Left hindlimb (tissue), 1 donor: Measurements from ENCODE around the gene CITED1.

Source experiments
- DNase-seq: peaks from one replicate; pipeline ENCODE4 v3.0.0-alpha.2; 2018

Gene CITED1

DNA sequence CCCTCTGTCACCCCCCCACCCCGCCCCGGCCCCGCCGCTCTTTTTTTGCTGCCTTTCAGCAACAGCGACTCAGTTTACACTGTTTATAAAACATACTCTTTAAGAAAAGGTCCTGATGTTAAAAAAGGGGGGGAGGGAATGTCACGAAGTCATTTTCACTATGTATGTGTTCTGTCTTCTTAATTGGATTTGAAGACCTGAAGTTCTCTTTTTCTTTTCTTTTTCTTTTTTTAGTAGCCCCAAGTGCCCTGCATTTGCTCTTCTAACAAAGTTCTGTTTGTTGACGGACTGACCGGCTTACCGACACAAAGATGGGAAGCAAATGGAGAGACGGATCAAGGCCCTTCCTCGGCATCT is 2.5 kb upstream of the CITED1 start:
- DNase-seq: no peak

DNA sequence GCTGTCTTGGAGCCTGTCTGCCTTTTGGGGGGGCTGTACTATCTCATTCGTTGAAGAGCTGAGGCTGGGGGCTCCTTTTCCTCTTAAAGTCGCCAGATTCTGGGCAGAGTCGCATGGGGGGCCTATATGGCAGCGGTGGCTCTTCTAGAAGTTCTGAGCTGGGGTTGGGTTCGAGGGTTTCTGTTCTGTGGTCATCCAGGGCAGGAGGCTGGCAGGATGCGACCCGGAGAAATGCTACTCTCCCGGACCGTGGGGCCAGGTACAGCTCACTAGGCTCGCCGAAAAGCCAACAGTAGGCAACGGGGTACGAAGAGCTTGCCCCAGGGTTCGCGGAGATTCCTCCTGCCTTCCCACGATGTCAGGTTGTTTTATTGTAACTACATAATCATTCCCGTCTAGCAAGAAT is 1.9 kb upstream of the CITED1 start:
- DNase-seq: no peak

- DNase-seq: peak; percentile 79
Observed at GRCh38 chrX:72306851-72307645, 1.3 kb upstream of the CITED1 start.

DNA sequence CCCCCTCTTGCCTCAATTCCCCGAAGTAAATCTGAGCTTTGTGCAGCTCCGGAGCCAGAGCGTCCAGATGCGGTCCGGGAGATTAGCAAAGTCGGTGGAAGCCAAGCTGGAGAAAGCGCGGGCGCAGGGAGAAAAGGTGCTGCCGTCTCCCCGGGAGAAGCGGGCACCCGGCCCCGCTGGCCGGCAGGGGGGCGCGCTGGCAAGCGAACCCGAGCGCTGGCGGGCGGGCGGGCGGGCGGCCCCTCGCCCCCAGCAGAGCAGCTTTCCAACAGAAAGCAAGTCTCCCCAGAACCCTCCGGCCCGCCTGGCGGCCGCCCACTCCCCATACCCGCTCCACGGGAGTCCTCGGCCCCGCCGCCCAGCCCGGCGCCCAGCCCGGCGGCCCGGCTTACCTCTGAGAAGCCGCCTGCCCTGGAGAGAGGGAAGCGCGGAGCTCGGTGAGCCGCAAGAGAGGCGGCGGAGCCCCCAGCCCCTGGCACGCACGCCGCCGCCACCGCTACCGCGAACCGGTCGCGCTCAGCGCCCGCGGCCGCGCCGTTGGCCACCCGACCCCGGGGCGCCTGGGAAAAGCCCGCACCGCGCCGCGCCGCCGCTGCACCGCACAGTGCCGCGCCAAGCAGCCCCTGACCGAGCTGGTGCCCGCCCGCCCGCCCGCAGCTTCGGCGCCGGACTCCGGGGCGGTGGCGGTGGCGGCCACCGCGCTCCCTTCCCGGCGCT is 529 bp upstream of the CITED1 start:
- DNase-seq: no peak

- no peak for DNase-seq
Observed at GRCh38 chrX:72304877-72305276, 837 bp downstream of the CITED1 start.

DNA sequence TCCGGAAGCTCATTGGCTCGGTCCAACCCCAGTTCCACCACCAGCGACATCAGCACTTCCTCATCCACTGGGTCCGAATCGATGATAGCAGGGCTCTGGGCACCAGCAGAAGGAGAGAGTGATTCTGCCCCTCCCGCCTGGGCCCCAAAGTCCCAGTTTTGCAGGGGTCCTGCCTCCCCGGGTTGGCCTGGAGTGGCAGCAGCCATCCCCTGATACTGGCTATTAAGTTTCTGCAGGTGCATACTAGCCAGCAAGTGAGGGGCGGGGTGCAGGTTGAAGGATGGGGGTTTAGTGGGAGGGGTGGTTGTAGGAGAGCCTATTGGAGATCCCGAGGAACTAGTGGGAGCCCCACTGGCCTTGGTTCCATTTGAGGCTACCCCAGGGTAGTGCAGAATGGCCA is 3.9 kb downstream of the CITED1 start:
- DNase-seq: no peak

DNA sequence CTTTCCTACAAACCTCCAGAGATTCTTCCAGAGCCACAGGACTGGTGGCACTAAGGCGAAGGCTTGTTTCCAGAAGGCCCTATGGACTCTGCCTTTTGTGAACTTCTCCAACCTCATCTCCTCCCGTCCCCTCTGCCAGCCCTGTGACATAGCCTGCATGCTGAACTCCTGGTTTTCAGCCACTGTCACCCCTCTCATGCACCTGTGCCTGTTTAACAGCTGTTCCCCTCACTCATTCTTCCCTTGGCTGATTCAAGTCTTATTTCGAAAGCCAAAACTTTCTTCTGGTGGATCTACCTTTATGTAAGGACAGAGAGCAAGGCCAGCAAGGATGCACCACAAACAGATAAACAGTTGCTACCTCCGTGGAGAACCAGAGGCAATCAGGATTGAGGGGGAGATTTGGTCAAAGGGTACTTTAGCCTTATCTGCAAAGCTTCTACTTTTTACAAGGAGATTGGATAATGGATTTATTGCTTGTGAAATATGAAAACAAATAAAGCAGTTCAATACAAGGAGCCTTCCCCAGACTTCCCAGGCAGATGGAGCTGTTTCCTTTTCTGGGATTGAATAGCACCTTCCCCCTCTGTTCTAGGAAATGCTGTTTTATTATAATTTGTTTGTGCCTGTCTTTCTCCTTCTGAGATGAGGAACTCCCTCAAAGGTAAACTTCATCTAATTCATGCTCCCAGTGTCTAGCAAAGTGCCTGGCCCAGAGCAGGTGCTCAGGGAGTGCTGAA is 5.7 kb downstream of the CITED1 start:
- DNase-seq: no peak

DNA sequence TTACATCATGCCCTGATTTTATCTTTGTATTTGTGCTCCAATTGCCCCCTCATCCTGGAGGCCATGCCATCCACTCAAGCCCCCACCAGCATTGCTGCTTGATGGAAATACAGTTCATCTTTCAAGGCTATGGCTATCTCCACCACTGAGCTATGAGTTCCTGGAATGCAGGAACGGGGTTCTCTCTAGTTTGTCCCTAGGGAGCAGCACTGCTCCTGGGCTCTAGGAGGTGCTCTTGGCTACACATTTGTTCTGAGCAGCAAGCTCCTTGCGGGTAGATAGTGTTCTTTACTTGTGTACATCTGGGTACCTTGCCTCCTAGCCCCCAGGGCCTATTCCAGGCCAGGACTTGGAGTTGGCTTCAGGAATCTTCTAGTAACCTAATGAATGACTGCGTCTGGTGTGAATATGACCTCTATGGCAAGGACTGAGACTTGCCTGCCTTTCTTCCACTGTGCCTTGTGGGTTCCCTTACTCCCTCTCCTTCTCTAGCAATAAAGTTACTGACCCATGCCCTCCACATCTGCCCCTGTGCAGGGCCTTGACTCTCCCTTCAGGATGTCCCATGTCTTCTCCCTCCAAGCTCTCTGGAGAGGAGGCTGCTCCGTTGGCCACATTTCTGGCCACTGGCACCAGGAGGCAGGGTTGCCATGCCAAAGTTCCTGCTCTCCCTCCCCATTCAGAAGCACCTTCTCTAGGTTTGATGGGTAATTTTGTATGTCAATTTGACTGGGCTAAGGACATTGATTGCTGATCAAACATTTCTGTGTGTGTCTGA is 7.6 kb downstream of the CITED1 start:
- no peak for DNase-seq

DNA sequence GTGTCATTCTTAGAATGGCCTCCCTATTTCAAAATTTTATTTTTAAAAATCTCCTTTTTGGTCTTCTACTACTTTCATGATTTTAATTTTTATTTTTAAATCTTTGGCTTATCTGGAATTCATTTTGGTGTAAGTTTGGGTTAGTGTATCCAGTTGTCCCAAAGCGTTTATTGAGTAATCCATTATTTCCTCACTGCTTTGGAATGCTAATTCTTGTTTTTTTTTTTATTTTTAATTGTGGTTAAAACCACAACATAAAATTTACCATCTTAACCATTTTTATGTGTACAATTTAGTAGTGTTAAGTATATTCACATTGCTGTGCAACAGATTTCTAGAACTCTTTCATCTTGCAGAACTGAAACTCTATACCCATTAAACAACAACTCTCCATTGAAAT is 8.7 kb downstream of the CITED1 start:
- no peak for DNase-seq

- no peak for DNase-seq
Observed at GRCh38 chrX:72295745-72296144, 10.0 kb downstream of the CITED1 start.

DNA sequence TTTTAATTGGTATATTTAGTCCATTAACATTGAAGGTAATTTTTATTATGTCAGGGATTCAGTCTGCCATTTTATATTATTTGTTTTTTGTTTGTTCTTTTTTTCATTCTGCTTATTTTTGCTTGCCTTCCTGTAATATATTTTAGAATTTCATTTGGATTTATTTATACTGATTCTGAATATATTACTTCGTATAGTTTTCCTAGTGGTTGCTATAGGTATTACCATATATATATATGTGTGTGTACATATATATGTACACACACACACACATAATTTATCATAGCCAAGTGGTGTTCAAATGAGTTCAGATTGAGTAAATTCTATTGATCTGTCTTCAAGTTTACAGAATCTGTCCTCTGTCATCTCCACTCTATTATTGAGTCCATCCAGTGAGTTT is 11.2 kb downstream of the CITED1 start:
- no peak for DNase-seq

DNA sequence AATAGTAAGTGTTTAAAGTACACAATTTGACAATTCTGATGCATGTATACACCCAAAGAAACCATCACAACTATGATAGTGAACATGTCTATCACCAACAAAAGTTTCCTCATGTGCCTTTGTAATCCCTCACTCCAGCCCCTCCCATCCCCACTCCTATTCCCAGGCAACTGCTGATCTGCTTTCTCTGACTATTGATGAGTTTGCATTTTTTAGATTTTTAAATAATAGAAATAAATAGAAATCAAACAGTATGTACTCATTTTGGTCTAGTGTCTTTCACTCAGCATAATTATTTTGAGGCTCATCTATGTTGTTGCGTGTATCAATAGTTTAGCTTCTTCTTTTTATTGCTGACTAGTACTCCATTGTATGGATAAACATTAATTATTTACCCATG is 23.4 kb downstream of the CITED1 start:
- DNase-seq: no peak

DNA sequence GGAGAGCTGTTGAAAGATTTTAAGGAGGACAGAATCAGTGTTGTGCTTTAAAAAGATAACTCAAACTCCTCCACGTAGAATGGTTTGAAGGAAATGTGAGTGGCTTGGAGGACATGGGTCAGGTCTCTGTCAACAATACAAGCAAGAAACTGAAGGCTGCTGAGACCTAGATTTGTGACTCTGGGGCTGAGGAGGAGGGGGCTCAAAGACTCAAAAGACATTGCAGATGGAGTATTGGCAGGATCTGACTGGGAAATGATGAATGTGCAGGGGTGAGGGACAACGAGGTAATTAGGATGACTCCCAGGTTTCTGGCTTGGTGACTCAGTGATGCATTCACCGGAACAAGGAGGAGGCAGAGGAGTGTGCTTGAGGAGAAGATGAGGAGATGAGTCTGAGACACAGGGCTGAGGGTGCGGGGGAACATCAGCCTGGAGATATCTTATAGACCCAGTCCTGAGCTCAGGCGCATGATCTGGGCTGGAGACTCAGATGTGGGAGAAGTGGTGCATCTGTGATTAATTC is 25.3 kb downstream of the CITED1 start:
- DNase-seq: no peak

GRCh38 chrX:72276478-72276953 is 29.2 kb downstream of the CITED1 start:
- no peak for DNase-seq

GRCh38 chrX:72274526-72274925 is 31.2 kb downstream of the CITED1 start:
- no peak for DNase-seq

DNA sequence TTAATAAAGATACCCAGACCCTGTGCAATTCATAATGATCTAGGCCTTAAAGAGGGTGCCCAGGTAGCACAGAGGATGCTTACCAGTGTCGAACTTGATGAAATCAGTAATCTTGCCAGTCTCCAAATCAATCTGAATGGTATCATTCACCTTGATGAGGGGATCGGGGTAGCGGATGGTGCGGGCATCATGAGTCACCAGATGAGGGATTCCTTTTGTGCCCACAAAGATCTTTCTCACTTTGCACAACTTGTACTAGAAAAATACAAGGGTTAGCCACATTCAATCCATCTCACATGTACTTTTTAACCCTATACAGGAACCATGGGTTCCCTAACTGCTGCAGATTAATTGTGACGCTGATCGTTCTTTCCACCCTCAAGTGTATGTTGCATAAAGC is 32.0 kb downstream of the CITED1 start:
- DNase-seq: no peak

GRCh38 chrX:72272868-72273267 is 32.8 kb downstream of the CITED1 start:
- DNase-seq: no peak

- no peak for DNase-seq
Observed at GRCh38 chrX:72271812-72272211, 33.9 kb downstream of the CITED1 start.

DNA sequence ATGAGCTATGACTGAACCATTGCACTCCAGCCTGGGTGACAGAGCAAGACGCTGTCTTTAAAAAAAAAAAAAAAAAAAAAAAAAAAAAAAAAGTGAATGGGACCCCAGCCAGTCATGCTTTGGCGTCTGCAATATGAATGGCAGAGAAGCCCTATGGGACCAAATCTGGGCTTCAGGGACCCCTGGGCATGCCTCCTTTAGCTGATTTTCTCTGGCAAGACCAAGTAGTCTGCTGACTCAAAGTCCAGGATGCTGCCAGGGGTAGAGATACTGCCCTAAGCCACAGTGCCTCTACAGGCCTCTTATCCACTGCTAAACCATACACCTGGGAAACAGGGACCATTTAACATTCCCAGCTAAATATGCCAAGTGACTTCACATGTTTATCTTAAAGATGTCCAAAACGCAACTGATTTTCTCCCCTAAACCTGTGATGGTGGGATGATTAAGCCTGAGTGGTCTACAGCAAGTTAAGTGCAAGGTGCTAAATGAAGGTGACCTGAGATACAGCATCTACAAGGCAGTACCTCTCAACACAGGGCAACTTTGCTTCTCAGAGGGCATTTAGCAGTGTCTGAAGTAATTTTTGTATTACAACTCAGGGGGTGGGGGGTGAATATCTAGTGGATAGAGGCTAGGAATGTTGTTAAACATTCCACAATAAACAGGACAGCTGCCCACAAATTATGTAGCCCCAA is 34.5 kb downstream of the CITED1 start:
- DNase-seq: no peak

DNA sequence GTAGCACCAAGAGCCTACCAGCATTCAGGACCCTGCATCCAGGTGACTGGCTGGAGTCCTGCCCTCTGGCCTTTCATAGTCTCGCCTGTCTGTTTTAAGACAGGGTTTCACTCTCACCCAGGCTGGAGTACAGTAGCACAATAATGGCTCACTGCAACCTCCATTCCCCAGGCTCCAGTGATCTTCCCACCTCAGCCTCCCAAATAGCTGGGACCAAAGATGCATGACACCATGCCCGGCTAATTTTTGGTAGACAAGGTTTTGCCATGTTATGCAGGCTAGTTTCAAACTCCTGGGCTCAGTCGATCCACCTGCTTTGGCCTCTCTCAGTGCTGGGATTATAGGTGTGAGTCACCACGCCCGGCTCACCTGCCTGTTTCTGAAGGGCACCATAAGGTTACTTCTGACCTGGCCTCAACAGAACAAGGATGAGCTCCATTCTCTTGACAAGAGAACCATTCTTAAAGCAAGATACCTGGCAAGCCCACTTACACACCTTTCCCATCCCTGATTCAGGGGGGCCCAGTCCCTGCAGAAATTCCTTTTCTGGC is 35.3 kb downstream of the CITED1 start:
- no peak for DNase-seq

DNA sequence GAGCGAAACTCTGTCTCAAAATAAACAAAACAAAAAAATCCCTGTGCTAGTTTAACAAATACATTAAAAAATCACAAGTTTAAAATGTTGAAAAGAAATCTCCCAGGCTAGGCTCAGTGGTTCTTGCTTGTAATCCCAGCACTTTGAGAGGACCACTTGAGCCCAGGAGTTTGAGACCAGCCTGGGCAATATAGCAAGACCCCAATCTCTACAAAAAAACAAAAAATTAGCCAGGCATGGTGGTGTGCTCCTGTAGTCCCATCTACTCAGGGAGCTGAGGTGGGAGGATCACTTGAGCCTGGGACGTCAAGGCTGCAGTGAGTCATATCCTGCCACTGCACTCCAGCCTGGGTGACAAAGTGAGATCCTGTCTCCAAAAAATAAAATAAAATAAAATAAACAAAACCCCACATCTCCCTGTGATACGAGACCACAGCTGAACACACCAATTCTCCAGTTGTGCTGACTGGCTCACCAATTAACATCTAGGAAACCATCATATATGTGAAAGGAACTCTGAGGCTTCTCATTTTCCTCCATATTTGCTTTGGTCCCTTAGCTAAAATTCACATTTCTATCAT is 36.0 kb downstream of the CITED1 start:
- no peak for DNase-seq
